GM21515 (cell line): ENCODE results near the gene HAT1.
A peak's percentile ranks its signal among the peaks of the same experiment; 100 is the strongest.
"Not testable (repeated sequence)": the region's sequence is repeated elsewhere in the genome, so short reads cannot be mapped to it uniquely, and the experiment has no call there.

Experiments used
- ATAC-seq: cut with Tn5 transposase; IDR thresholded peaks from one replicate; pipeline ENCODE4 v1.9.1; 2021; ENCODE audit not compliant: unreplicated experiment

The HAT1 gene, protein sequence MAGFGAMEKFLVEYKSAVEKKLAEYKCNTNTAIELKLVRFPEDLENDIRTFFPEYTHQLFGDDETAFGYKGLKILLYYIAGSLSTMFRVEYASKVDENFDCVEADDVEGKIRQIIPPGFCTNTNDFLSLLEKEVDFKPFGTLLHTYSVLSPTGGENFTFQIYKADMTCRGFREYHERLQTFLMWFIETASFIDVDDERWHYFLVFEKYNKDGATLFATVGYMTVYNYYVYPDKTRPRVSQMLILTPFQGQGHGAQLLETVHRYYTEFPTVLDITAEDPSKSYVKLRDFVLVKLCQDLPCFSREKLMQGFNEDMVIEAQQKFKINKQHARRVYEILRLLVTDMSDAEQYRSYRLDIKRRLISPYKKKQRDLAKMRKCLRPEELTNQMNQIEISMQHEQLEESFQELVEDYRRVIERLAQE

GRCh38 chr2:171922230-171923022 lies at the start of gene HAT1:
Gene HAT1, plus strand, starts transcription at chr2:171922461. Its CDS starts 40 bp downstream, at chr2:171922501.
- ATAC-seq, result peak; percentile 96

GRCh38 chr2:171874517-171874916 lies 47.7 kb upstream of the HAT1 start:
- no peak for ATAC-seq

DNA sequence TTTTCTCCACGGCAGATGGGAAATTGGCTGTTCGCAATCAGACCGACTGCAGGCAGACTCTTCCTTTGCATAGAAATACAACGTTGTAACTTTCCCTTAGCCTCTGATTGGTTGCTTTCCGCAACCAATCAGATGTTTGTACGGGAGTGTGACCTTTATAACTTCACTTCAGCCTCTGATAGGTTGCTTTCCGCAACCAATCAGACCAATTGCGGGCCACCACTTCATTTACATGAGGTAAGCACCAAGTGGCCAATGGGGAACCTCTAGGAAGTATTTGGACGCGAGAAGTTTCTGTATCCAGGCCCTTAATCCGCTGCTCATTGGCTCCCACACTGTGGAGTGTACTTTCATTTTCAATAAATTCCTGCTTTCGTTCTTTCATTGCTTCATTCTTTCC lies 47.3 kb upstream of the HAT1 start:
- no peak for ATAC-seq

GRCh38 chr2:171878481-171878993 lies 43.7 kb upstream of the HAT1 start:
- no peak for ATAC-seq

- ATAC-seq, result no peak
Measured at GRCh38 chr2:171879865-171880264, 42.4 kb upstream of the HAT1 start.

- ATAC-seq, result no peak
Measured at GRCh38 chr2:171880774-171881173, 41.5 kb upstream of the HAT1 start.

- peak; percentile 66 for ATAC-seq
Measured at GRCh38 chr2:171882089-171882769, 40.0 kb upstream of the HAT1 start.

- no peak for ATAC-seq
Measured at GRCh38 chr2:171883275-171883893, 38.9 kb upstream of the HAT1 start.

GRCh38 chr2:171889333-171889732 lies 32.9 kb upstream of the HAT1 start:
- no peak for ATAC-seq

GRCh38 chr2:171889808-171890207 lies 32.5 kb upstream of the HAT1 start:
- ATAC-seq, result no peak

GRCh38 chr2:171893196-171893823 lies 29.0 kb upstream of the HAT1 start:
- no peak for ATAC-seq

GRCh38 chr2:171893824-171894611 lies 28.2 kb upstream of the HAT1 start, which contains the start of gene SLC25A12:
Gene SLC25A12, minus strand, starts transcription at chr2:171894244. Its CDS starts 30 bp downstream, at chr2:171894214.
- ATAC-seq, result peak; percentile 80

DNA sequence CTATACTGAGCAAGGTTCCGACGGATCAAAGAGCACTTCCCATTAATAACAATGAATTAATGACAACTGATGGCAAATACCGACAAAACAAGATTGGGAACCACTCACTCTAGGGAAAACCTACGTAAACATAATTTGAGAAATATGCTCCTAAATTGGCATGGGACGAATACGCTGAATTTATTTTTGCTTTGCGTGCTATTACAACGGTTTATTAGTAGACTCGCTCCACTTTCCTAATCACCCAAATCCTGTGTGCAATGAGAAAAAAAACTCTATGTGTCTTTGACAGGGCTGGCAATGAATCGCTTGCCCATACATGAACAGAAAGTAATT lies 27.7 kb upstream of the HAT1 start:
- ATAC-seq, result no peak

GRCh38 chr2:171895786-171896185 lies 26.5 kb upstream of the HAT1 start:
- no peak for ATAC-seq

DNA sequence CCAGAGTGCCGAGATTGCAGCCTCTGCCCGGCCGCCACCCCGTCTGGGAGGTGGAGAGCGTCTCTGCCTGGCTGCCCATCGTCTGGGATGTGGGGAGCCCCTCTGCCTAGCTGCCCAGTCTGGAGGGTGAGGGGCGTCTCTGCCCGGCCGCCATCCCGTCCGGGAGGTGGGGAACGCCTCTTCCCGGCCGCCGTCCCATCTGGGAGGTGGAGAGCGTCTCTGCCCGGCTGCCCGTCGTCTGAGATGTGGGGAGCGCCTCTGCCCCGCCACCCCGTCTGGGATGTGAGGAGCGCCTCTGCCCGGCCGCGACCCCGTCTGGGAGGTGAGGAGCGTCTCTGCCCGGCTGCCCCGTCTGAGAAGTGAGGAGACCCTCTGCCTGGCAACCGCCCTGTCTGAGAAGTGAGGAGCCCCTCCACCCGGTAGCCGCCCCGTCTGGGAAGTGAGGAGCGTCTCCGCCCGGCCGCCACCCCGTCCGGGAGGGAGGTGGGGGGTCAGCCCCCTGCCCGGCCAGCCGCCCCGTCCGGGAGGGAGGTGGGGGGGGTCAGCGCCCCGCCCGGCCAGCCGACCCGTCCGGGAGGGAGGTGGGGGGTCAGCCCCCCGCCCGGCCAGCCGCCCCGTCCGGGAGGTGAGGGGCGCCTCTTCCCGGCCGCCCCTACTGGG lies 22.5 kb upstream of the HAT1 start:
- ATAC-seq, result not testable (repeated sequence)

DNA sequence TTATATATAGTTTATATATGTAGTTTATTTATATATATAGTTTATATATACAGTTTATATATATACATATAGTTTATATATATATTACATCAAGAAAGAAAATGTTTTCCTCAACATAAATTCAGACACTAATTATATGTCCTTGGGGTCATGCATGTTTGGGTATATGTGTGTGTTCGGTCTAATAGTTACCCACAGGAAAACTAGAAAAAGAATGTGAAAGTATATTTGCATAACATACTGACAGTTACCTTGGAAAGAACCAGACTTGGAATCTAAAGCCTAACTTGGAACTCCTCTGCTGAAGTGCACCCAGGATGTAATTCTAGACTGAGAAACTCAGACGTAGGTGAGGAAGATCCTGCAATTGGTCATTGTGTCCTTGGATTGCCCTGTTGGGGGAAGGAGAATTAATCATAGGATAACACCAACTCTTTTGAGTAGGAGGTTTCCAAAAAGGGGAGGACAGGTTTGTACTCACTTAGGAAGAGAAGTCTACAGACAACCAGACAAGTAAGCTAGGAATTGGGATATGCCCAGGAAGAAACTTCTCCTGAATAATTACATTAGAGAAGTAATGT lies 19.3 kb upstream of the HAT1 start:
- ATAC-seq, result no peak

DNA sequence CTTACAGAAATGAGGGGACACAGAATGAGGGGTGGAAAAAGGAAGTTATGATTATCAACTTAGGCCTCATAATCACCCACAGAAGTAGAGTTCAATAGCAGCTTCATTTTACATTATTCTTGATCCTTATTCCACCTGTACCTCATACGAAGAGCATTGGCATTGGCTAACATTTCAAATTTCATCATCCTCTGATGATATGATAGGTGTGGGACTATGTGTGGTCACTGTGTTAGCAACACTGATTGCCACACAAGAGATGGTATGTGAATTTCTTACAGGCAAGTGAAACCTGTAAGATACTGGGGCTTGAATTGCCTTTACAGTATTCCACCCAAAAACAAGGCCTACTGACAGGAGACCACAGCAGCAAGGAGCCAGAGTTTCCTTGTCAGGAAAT lies 14.0 kb upstream of the HAT1 start:
- no peak for ATAC-seq

DNA sequence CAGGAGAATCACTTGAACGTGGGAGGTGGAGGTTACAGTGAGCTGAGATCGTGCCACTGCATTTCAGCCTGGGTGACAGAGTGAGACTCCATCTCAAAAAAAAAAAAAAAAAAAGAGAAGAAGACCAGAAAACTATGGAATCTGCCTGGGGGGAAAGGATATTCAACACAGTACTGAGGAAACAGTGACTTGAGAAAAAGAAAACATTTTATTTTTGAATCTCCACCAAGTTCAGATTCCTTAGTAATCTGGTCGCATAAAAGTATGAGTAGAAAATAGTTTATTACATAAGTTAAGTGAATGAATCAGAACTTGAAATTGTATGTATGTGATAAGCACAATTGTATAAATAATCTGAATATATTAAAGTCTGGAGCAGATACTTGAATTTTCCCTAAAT lies 13.0 kb upstream of the HAT1 start:
- ATAC-seq, result no peak

DNA sequence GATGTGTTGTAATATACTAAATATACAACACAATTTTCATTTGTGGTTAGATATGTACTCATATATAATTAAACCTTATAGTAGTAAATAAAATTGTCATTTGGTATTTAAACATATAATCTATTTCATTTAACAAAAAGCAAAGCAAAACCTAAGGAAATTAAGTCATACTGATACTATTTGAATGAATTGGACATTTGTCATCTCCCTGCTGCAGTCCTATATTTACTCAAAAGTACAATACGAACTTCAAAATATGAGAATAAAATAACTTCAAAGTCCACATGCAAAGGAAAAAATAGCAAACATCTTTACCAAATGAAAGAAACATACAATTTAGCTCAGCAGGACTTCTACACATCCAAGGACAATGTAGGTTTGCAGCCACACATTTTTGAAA lies 11.8 kb upstream of the HAT1 start:
- no peak for ATAC-seq
